Testis (tissue), 3 donors: Measurements from ENCODE around the gene GDPD3. TPM values are rescaled to one million over a fixed set of nuclear protein-coding genes. Genes with fewer than 3 reads are reported as not detected.

ENCODE experiments used
- DNase-seq: peaks from one replicate; pipeline ENCODE4 v3.0.0-alpha.2; 2019
- H3K27ac ChIP-seq, 2 donors: fragments of 200-600 bp; sonication (generic); one replicate each; pipeline ENCODE4 v1.5.1; 2019
- H3K27me3 ChIP-seq: fragments of 200-600 bp; sonication (generic); one replicate; pipeline ENCODE4 v1.5.1; 2019
- H3K36me3 ChIP-seq: fragments of 200-600 bp; sonication (generic); one replicate; pipeline ENCODE4 v1.5.1; 2017; ENCODE audit warnings: low read depth; ENCODE audit errors: missing control alignments
- H3K4me1 ChIP-seq: fragments of 200-600 bp; sonication (generic); one replicate; pipeline ENCODE4 v1.5.1; 2019
- H3K4me3 ChIP-seq, 2 donors: fragments of 200-600 bp; sonication (generic); one replicate each; pipeline ENCODE4 v1.5.1; 2017 to 2019
- H3K9me3 ChIP-seq: fragments of 200-600 bp; sonication (generic); one replicate; pipeline ENCODE4 v1.5.1; 2017
- CTCF ChIP-seq, 3 experiments: fragments of 450-650 bp in 2 of 3; fragments of 200-600 bp in 1 of 3; sonication (generic) in 1 of 3; IDR thresholded peaks; one replicate each; pipeline ENCODE4 v1.5.1; 2016 to 2019; ENCODE audit warnings: antibody characterized with exemption in 3 of 3, mild to moderate bottlenecking in 2 of 3, moderate library complexity in 1 of 3
- POLR2A ChIP-seq: fragments of 450-650 bp; IDR thresholded peaks from one replicate; pipeline ENCODE4 v1.6.1; 2017; ENCODE audit warnings: antibody characterized with exemption, mild to moderate bottlenecking, moderate library complexity
- WGBS, 2 donors: methylation state at CpG; one replicate each; pipeline ENCODE4 v1.1.5; 2018; 5-methylcytosine and 5-hydroxymethylcytosine counted together
- intact Hi-C: fragments of 100-400 bp; cut with DNase I; formaldehyde crosslinking; loops from one replicate; pipeline ENCODE4 v1.15.1; 2023; ENCODE audit warnings: low total_unique reads
- polyA plus RNA-seq: library from polyadenylated mRNA; stranded (reverse); fragments of 350-450 nt; fragmentation: Illumina TruSeq; extraction: RNeasy Lipid Tissue Mini Kit (QIAGEN cat#74804); gene quantifications from one replicate; pipeline ENCODE4 v1.2.3, GENCODE V29; 2014; ENCODE audit warnings: low read depth, low replicate concordance; ENCODE audit not compliant: insufficient read depth
- total RNA-seq, 2 donors: library from RNA; depleted of rRNA; stranded (reverse); fragments of >200 nt; gene quantifications; one replicate each; pipeline ENCODE4 v1.2.3, GENCODE V29; 2016

The GDPD3 gene
- total and polyA plus RNA-seq, 3 donors from 2014 or later, result 1.5 to 7.2 (median 4.0) TPM

GRCh38 chr16:30143347-30143702 lies 30.0 kb upstream of the GDPD3 start:
- Histone ChIP-seq H3K27me3 (no peaks in the 10 kb centered on the region), H3K27ac (no peak overlapping the region), H3K4me3 (no peak overlapping the region), H3K36me3 (no peaks in the 10 kb centered on the region), H3K4me1 (no peaks in the 10 kb centered on the region), H3K9me3 (no peaks in the 10 kb centered on the region)
- 70 to 80% methylated on average over 2 of the region's 2 CpGs for WGBS, 2 donors
- DNase-seq, result no peak
- no peak for TF ChIP-seq POLR2A
- TF ChIP-seq CTCF (IDR thresholded peaks at IDR 0.05), result no peak
- intact Hi-C loops, result no loop called here

- H3K27ac ChIP-seq, result no peak overlapping the region
- DNase-seq, result no peak
- no peaks in the 10 kb centered on the region for H3K27me3 ChIP-seq
- TF ChIP-seq POLR2A, result no peak
- no peak for TF ChIP-seq CTCF (IDR thresholded peaks at IDR 0.05)
- no peaks in the 10 kb centered on the region for H3K9me3 ChIP-seq
- H3K4me1 ChIP-seq, result no peaks in the 10 kb centered on the region
- no peaks in the 10 kb centered on the region for H3K36me3 ChIP-seq
- no peak overlapping the region for H3K4me3 ChIP-seq
- intact Hi-C loops, result no loop called here
- 75 to 81% methylated on average over 13 of the region's 13 CpGs for WGBS, 2 donors
Measured at GRCh38 chr16:30142672-30143346, 29.5 kb upstream of the GDPD3 start.

- H3K27ac ChIP-seq, result no peak overlapping the region
- no peak overlapping the region for H3K4me3 ChIP-seq
- no peaks in the 10 kb centered on the region for H3K27me3 ChIP-seq
- H3K9me3 ChIP-seq, result no peaks in the 10 kb centered on the region
- DNase-seq, result no peak
- TF ChIP-seq POLR2A (no peak), CTCF (IDR thresholded peaks at IDR 0.05) (no peak)
- H3K36me3 ChIP-seq, result no peaks in the 10 kb centered on the region
- intact Hi-C loops, result no loop called here
- 100% methylated on average over 2 of the region's 2 CpGs for WGBS, 2 donors
- H3K4me1 ChIP-seq, result no peaks in the 10 kb centered on the region
Measured at GRCh38 chr16:30141750-30142149, 28.4 kb upstream of the GDPD3 start.

GRCh38 chr16:30139583-30140481 lies 26.5 kb upstream of the GDPD3 start:
- intact Hi-C loops, result no loop called here
- H3K4me1 ChIP-seq, result no peaks in the 10 kb centered on the region
- no peak overlapping the region for H3K27ac ChIP-seq
- no peak for TF ChIP-seq POLR2A
- no peak for TF ChIP-seq CTCF (IDR thresholded peaks at IDR 0.05)
- no peaks in the 10 kb centered on the region for H3K9me3 ChIP-seq
- no peak overlapping the region for H3K4me3 ChIP-seq
- no peaks in the 10 kb centered on the region for H3K27me3 ChIP-seq
- DNase-seq, result no peak
- no peaks in the 10 kb centered on the region for H3K36me3 ChIP-seq
- 82 to 87% methylated on average over 13 of the region's 13 CpGs for WGBS, 2 donors
